ENCODE results near the gene BLM. TPM values are rescaled to one million over a fixed set of nuclear protein-coding genes. Genes with fewer than 3 reads are reported as not detected.

Gene BLM
- total RNA-seq, 3 donors from 2014 or later: 0.33 to 7.4 (median 2.2) TPM

GRCh38 chr15:90859234-90860131 is 142.3 kb downstream of the BLM start:
- Histone ChIP-seq H3K9me3 (no peaks in the 10 kb centered on the region), H3K4me3 (no peak overlapping the region), H3K36me3 (no peaks in the 10 kb centered on the region), H3K27ac (no peak overlapping the region), H3K4me1 (no peaks in the 10 kb centered on the region), H3K27me3 (no peaks in the 10 kb centered on the region)
- no peak for DNase-seq (ENCODE audit: low spot score in 2 of 2)
- intact Hi-C loops (cut with DNase I; ENCODE audit: low total_unique reads): no loop called here
- TF ChIP-seq POLR2A (IDR thresholded peaks at IDR 0.05): no peak
- no peak for TF ChIP-seq CTCF (IDR thresholded peaks at IDR 0.05)
- no peak for TF ChIP-seq POLR2AphosphoS5 (IDR thresholded peaks at IDR 0.05)

- no peaks in the 10 kb centered on the region for H3K36me3 ChIP-seq
- intact Hi-C loops (cut with DNase I; ENCODE audit: low total_unique reads): no loop called here
- no peak for DNase-seq (ENCODE audit: low spot score in 2 of 2)
- H3K27ac ChIP-seq: peak overlapping the region; percentile 34 to 62
- H3K27me3 ChIP-seq: no peaks in the 10 kb centered on the region
- no peak for TF ChIP-seq CTCF (IDR thresholded peaks at IDR 0.05)
- peak in 1 of 3 donors; percentile 40 for TF ChIP-seq POLR2AphosphoS5 (IDR thresholded peaks at IDR 0.05)
- H3K4me1 ChIP-seq: no peaks in the 10 kb centered on the region
- H3K4me3 ChIP-seq: no peak overlapping the region
- no peaks in the 10 kb centered on the region for H3K9me3 ChIP-seq
Measured at GRCh38 chr15:90860450-90860849, 143.3 kb downstream of the BLM start.

GRCh38 chr15:90860942-90861675 is 144.0 kb downstream of the BLM start:
- TF ChIP-seq CTCF (IDR thresholded peaks at IDR 0.05): no peak
- no peak for TF ChIP-seq POLR2AphosphoS5 (IDR thresholded peaks at IDR 0.05)
- TF ChIP-seq POLR2A (IDR thresholded peaks at IDR 0.05): no peak
- DNase-seq (ENCODE audit: low spot score in 2 of 2): no peak
- Histone ChIP-seq H3K4me3 (no peak overlapping the region), H3K36me3 (no peaks in the 10 kb centered on the region), H3K9me3 (no peaks in the 10 kb centered on the region), H3K4me1 (no peaks in the 10 kb centered on the region), H3K27ac (peak overlapping the region; percentile 34 to 62), H3K27me3 (no peaks in the 10 kb centered on the region)
- intact Hi-C loops (cut with DNase I; ENCODE audit: low total_unique reads): no loop called here

- H3K36me3 ChIP-seq: no peaks in the 10 kb centered on the region
- H3K4me1 ChIP-seq: no peaks in the 10 kb centered on the region
- TF ChIP-seq POLR2AphosphoS5 (IDR thresholded peaks at IDR 0.05): no peak
- TF ChIP-seq CTCF (IDR thresholded peaks at IDR 0.05): no peak
- no peak for TF ChIP-seq POLR2A (IDR thresholded peaks at IDR 0.05)
- no peaks in the 10 kb centered on the region for H3K27me3 ChIP-seq
- intact Hi-C loops (cut with DNase I; ENCODE audit: low total_unique reads): no loop called here
- H3K4me3 ChIP-seq: no peak overlapping the region
- H3K9me3 ChIP-seq: no peaks in the 10 kb centered on the region
- H3K27ac ChIP-seq: no peak overlapping the region
- no peak for DNase-seq (ENCODE audit: low spot score in 2 of 2)
Measured at GRCh38 chr15:90862487-90862886, 145.3 kb downstream of the BLM start.

Data from breast epithelium (tissue), 4 donors.